GM23338 (cell line): ENCODE data around the gene PRDM11. TPM values are rescaled to one million over a fixed set of nuclear protein-coding genes. Genes with fewer than 3 reads are reported as not detected.

Experiments used
- ATAC-seq: fragments of 200-7000 bp; cut with Tn5 transposase; 3 replicates; pipeline ENCODE4 v1.9.1; 2020
- DNase-seq: peaks from one replicate; pipeline ENCODE4 v3.0.0-alpha.2; 2015; ENCODE audit warnings: low spot score
- H2AFZ ChIP-seq: fragments of 200-600 bp; sonication (generic); 2 replicates; pipeline ENCODE4 v1.8.0; 2016; ENCODE audit warnings: antibody characterized with exemption, mild to moderate bottlenecking, moderate library complexity
- H3F3A ChIP-seq: fragments of 200-600 bp; sonication (generic); replicated peaks from 2 replicates; pipeline ENCODE4 v1.8.0; 2017; ENCODE audit warnings: antibody characterized with exemption, mixed run types, low read depth
- H3K27ac ChIP-seq: fragments of 200-600 bp; sonication (generic); 2 replicates; pipeline ENCODE4 v1.6.1; 2016; ENCODE audit warnings: low read depth
- H3K27me3 ChIP-seq: fragments of 200-600 bp; sonication (generic); 2 replicates; pipeline ENCODE4 v1.8.0; 2016; ENCODE audit warnings: mild to moderate bottlenecking, mixed run types, moderate library complexity; ENCODE audit not compliant: insufficient read depth
- H3K36me3 ChIP-seq: fragments of 200-600 bp; sonication (generic); 2 replicates; pipeline ENCODE4 v1.8.0; 2016; ENCODE audit warnings: mild to moderate bottlenecking; ENCODE audit not compliant: insufficient read depth
- H3K4me1 ChIP-seq: fragments of 200-600 bp; sonication (generic); 2 replicates; pipeline ENCODE4 v1.8.0; 2016; ENCODE audit warnings: mild to moderate bottlenecking, moderate library complexity; ENCODE audit not compliant: insufficient read depth
- H3K4me2 ChIP-seq: fragments of 200-600 bp; sonication (generic); 2 replicates; pipeline ENCODE4 v1.7.1; 2017; ENCODE audit warnings: mixed run types
- H3K4me3 ChIP-seq: fragments of 200-600 bp; sonication (generic); 2 replicates; pipeline ENCODE4 v1.6.1; 2016; ENCODE audit warnings: mixed run types
- H3K79me2 ChIP-seq: fragments of 200-600 bp; sonication (generic); replicated peaks from 2 replicates; pipeline ENCODE4 v1.8.0; 2017; ENCODE audit warnings: mild to moderate bottlenecking; ENCODE audit not compliant: insufficient read depth
- H3K9me2 ChIP-seq: fragments of 200-600 bp; sonication (generic); 2 replicates; pipeline ENCODE4 v1.8.0; 2017; ENCODE audit not compliant: insufficient read depth
- H4K20me1 ChIP-seq: fragments of 200-600 bp; sonication (generic); replicated peaks from 2 replicates; pipeline ENCODE4 v1.8.0; 2017; ENCODE audit warnings: mild to moderate bottlenecking; ENCODE audit not compliant: insufficient read depth
- H3K27ac Mint-ChIP-seq: 2 replicates; pipeline ENCODE4 v1.8.0; 2020; ENCODE audit warnings: inconsistent platforms, mild to moderate bottlenecking, moderate library complexity, mixed read lengths
- H3K27me3 Mint-ChIP-seq: 3 replicates; pipeline ENCODE4 v1.8.0; 2022; ENCODE audit warnings: low read depth, mild to moderate bottlenecking, moderate library complexity, mixed read lengths, inconsistent platforms; ENCODE audit not compliant: insufficient read depth, poor library complexity
- H3K36me3 Mint-ChIP-seq: 3 replicates; pipeline ENCODE4 v1.8.0; 2021; ENCODE audit warnings: low read depth, mild to moderate bottlenecking, inconsistent platforms, moderate library complexity, mixed read lengths
- H3K4me1 Mint-ChIP-seq: 3 replicates; pipeline ENCODE4 v1.8.0; 2020; ENCODE audit warnings: mild to moderate bottlenecking, inconsistent platforms, mixed read lengths
- H3K4me3 Mint-ChIP-seq: 3 replicates; pipeline ENCODE4 v1.8.0; 2021; ENCODE audit warnings: moderate library complexity, mild to moderate bottlenecking, inconsistent platforms, mixed read lengths
- H3K9me3 Mint-ChIP-seq: 3 replicates; pipeline ENCODE4 v1.8.0; 2020; ENCODE audit warnings: moderate library complexity, mild to moderate bottlenecking, inconsistent platforms, mixed read lengths
- JUNB ChIP-seq: IDR thresholded peaks from one replicate; pipeline ENCODE4 v1.6.1; 2016; ENCODE audit warnings: antibody characterized with exemption; ENCODE audit not compliant: unreplicated experiment
- POLR2AphosphoS5 ChIP-seq: IDR thresholded peaks from 2 replicates; pipeline ENCODE4 v1.6.1; 2016; ENCODE audit warnings: antibody characterized with exemption, low read depth
- STAT1 ChIP-seq: IDR thresholded peaks from one replicate; pipeline ENCODE4 v1.6.1; 2016; ENCODE audit warnings: antibody characterized with exemption; ENCODE audit not compliant: unreplicated experiment
- ZNF331 ChIP-seq: fragments of 250-450 bp; sonication (Bioruptor Pico); IDR thresholded peaks from 2 replicates; pipeline ENCODE4 v1.5.0; 2020; ENCODE audit warnings: low read depth, mild to moderate bottlenecking, moderate library complexity
- polyA plus RNA-seq: library from polyadenylated mRNA; unstranded; fragments of >200 nt; fragmentation: Nextera tagmentation; extraction: Ambion mirVana; gene quantifications from 2 replicates; pipeline ENCODE4 v1.2.1, GENCODE V29; 2016
- total RNA-seq: library from RNA; depleted of rRNA; stranded (reverse); fragments of >200 nt; shearing (Covaris generic); gene quantifications from 2 replicates; pipeline ENCODE4 v1.2.3, GENCODE V29; 2014
- TF ChIP-seq, protein P1 (sequence below): fragments of 250-450 bp; sonication (Bioruptor Pico); IDR thresholded peaks from 2 replicates; pipeline ENCODE4 v1.5.0; 2020; ENCODE audit warnings: mild to moderate bottlenecking, moderate library complexity
- TF ChIP-seq, protein P2 (sequence below): IDR thresholded peaks from 2 replicates; pipeline ENCODE4 v1.6.1; 2016; ENCODE audit warnings: antibody characterized with exemption
- TF ChIP-seq, protein P3 (sequence below), 2 experiments: fragments of 200-600 bp in 1 of 2; sonication (generic) in 1 of 2; conservative IDR thresholded peaks; 2 replicates each; pipeline versions ENCODE4 v1.5.1 to v1.6.1; 2016 to 2017; ENCODE audit warnings: antibody characterized with exemption in 2 of 2, low read depth in 2 of 2, mild to moderate bottlenecking in 2 of 2, moderate library complexity in 1 of 2

PRDM11 gene
- total and polyA plus RNA-seq, 2 experiments from 2014 or later, result 0.97 to 10.4 TPM

DNA sequence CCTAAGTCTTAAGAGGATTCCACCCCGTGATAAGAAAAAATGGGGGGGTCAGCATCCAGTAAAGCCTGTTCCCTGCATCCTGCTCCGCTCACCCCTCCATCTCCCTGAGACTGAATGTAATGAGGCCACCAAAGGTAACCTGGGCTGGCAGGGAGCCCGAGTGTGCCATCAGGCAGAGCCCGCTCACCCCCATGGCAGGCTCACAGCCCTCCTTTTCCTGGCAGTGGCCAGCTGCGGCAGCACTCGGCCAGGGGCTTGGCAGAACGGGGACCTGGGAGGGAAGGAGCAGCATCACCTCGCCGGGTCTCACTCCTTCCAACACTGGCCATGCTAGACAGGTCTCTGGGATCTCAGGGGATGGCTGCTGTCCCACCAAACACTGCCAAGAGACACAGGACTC, 64.4 kb downstream of the PRDM11 start:
- H3K27ac ChIP-seq, result no peak overlapping the region
- H3K9me3 Mint-ChIP-seq, result no peaks in the 10 kb centered on the region

More for the DNA sequence above, 64.4 kb downstream of the PRDM11 start:
- H3K27me3 Mint-ChIP-seq, result peaks cover 7% of the 10 kb centered on the region
- H3K4me3 Mint-ChIP-seq, result no peak overlapping the region
- ATAC-seq (no peak), DNase-seq (no peak)
- Histone ChIP-seq H4K20me1 (no peaks in the 10 kb centered on the region), H3K27me3 (no peaks in the 10 kb centered on the region), H2AFZ (no peak overlapping the region), H3K4me1 (peaks cover 14% of the 10 kb centered on the region), H3F3A (0 out of 2 replicates have a peak, but pooled peaks cover 3% of the 10 kb centered on the region), H3K79me2 (no peaks in the 10 kb centered on the region), H3K36me3 (no peaks in the 10 kb centered on the region), H3K4me3 (no peak overlapping the region), H3K4me2 (no peak overlapping the region), H3K9me2 (no peaks in the 10 kb centered on the region)
- peaks cover 26% of the 10 kb centered on the region for H3K4me1 Mint-ChIP-seq
- H3K27ac Mint-ChIP-seq, result no peak overlapping the region
- no peak for TF ChIP-seq STAT1
- no peak for TF ChIP-seq ZNF331 (CRISPR knock-in tag)
- TF ChIP-seq, protein P1, sequence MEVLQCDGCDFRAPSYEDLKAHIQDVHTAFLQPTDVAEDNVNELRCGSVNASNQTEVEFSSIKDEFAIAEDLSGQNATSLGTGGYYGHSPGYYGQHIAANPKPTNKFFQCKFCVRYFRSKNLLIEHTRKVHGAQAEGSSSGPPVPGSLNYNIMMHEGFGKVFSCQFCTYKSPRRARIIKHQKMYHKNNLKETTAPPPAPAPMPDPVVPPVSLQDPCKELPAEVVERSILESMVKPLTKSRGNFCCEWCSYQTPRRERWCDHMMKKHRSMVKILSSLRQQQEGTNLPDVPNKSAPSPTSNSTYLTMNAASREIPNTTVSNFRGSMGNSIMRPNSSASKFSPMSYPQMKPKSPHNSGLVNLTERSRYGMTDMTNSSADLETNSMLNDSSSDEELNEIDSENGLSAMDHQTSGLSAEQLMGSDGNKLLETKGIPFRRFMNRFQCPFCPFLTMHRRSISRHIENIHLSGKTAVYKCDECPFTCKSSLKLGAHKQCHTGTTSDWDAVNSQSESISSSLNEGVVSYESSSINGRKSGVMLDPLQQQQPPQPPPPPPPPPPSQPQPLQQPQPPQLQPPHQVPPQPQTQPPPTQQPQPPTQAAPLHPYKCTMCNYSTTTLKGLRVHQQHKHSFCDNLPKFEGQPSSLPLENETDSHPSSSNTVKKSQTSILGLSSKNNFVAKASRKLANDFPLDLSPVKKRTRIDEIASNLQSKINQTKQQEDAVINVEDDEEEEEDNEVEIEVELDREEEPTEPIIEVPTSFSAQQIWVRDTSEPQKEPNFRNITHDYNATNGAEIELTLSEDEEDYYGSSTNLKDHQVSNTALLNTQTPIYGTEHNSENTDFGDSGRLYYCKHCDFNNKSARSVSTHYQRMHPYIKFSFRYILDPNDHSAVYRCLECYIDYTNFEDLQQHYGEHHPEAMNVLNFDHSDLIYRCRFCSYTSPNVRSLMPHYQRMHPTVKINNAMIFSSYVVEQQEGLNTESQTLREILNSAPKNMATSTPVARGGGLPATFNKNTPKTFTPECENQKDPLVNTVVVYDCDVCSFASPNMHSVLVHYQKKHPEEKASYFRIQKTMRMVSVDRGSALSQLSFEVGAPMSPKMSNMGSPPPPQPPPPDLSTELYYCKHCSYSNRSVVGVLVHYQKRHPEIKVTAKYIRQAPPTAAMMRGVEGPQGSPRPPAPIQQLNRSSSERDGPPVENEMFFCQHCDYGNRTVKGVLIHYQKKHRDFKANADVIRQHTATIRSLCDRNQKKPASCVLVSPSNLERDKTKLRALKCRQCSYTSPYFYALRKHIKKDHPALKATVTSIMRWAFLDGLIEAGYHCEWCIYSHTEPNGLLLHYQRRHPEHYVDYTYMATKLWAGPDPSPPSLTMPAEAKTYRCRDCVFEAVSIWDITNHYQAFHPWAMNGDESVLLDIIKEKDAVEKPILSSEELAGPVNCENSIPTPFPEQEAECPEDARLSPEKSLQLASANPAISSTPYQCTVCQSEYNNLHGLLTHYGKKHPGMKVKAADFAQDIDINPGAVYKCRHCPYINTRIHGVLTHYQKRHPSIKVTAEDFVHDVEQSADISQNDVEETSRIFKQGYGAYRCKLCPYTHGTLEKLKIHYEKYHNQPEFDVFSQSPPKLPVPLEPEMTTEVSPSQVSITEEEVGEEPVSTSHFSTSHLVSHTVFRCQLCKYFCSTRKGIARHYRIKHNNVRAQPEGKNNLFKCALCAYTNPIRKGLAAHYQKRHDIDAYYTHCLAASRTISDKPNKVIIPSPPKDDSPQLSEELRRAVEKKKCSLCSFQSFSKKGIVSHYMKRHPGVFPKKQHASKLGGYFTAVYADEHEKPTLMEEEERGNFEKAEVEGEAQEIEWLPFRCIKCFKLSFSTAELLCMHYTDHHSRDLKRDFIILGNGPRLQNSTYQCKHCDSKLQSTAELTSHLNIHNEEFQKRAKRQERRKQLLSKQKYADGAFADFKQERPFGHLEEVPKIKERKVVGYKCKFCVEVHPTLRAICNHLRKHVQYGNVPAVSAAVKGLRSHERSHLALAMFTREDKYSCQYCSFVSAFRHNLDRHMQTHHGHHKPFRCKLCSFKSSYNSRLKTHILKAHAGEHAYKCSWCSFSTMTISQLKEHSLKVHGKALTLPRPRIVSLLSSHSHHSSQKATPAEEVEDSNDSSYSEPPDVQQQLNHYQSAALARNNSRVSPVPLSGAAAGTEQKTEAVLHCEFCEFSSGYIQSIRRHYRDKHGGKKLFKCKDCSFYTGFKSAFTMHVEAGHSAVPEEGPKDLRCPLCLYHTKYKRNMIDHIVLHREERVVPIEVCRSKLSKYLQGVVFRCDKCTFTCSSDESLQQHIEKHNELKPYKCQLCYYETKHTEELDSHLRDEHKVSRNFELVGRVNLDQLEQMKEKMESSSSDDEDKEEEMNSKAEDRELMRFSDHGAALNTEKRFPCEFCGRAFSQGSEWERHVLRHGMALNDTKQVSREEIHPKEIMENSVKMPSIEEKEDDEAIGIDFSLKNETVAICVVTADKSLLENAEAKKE (CRISPR knock-in tag), result no peak
- no peak for TF ChIP-seq JUNB
- TF ChIP-seq, protein P2, sequence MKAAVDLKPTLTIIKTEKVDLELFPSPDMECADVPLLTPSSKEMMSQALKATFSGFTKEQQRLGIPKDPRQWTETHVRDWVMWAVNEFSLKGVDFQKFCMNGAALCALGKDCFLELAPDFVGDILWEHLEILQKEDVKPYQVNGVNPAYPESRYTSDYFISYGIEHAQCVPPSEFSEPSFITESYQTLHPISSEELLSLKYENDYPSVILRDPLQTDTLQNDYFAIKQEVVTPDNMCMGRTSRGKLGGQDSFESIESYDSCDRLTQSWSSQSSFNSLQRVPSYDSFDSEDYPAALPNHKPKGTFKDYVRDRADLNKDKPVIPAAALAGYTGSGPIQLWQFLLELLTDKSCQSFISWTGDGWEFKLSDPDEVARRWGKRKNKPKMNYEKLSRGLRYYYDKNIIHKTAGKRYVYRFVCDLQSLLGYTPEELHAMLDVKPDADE, result no peak
- no peak for TF ChIP-seq POLR2AphosphoS5
- TF ChIP-seq, protein P3, sequence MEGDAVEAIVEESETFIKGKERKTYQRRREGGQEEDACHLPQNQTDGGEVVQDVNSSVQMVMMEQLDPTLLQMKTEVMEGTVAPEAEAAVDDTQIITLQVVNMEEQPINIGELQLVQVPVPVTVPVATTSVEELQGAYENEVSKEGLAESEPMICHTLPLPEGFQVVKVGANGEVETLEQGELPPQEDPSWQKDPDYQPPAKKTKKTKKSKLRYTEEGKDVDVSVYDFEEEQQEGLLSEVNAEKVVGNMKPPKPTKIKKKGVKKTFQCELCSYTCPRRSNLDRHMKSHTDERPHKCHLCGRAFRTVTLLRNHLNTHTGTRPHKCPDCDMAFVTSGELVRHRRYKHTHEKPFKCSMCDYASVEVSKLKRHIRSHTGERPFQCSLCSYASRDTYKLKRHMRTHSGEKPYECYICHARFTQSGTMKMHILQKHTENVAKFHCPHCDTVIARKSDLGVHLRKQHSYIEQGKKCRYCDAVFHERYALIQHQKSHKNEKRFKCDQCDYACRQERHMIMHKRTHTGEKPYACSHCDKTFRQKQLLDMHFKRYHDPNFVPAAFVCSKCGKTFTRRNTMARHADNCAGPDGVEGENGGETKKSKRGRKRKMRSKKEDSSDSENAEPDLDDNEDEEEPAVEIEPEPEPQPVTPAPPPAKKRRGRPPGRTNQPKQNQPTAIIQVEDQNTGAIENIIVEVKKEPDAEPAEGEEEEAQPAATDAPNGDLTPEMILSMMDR (conservative IDR thresholded peaks at IDR 0.05; ENCODE audit: low read depth in 2 of 2), result no peak
- H3K36me3 Mint-ChIP-seq, result peaks cover 9% of the 10 kb centered on the region; the same call in 2 of the 3 replicates
